ENCODE data around the gene PSMD13.
"Not testable (repeated sequence)": the region's sequence is repeated elsewhere in the genome, so short reads cannot be mapped to it uniquely, and the experiment has no call there.

The PSMD13 gene

GRCh38 chr11:220641-221215, 16.0 kb upstream of the PSMD13 start:
- DNase-seq: not testable (repeated sequence)

GRCh38 chr11:221539-221938, 15.2 kb upstream of the PSMD13 start:
- DNase-seq: no peak

- no peak for DNase-seq
Observed at GRCh38 chr11:221998-222789, 14.6 kb upstream of the PSMD13 start.

GRCh38 chr11:223026-223789, 13.6 kb upstream of the PSMD13 start:
- no peak for DNase-seq

- no peak for DNase-seq
Observed at GRCh38 chr11:223884-224283, 12.9 kb upstream of the PSMD13 start.

- DNase-seq: no peak
Observed at GRCh38 chr11:224424-224823, 12.4 kb upstream of the PSMD13 start.

GRCh38 chr11:225734-226453, 10.9 kb upstream of the PSMD13 start:
- no peak for DNase-seq

- no peak for DNase-seq
Observed at GRCh38 chr11:227824-228379, 8.9 kb upstream of the PSMD13 start.

- no peak for DNase-seq
Observed at GRCh38 chr11:230431-230830, 6.3 kb upstream of the PSMD13 start.

- DNase-seq: no peak
Observed at GRCh38 chr11:232783-233565, 3.8 kb upstream of the PSMD13 start.

GRCh38 chr11:235180-235579, 1.6 kb upstream of the PSMD13 start:
- DNase-seq: no peak

GRCh38 chr11:235609-235996, 1.2 kb upstream of the PSMD13 start:
- DNase-seq: peak; percentile 47

GRCh38 chr11:235997-236773, 591 bp upstream of the PSMD13 start, which contains the start of gene SIRT3:
TSS of gene SIRT3 (minus strand) at chr11:236342. CDS start at chr11:236328, 14 bp downstream.
- DNase-seq: peak; percentile 92

- DNase-seq: not testable (repeated sequence)
Observed at GRCh38 chr11:238346-238745, 1.6 kb downstream of the PSMD13 start.

- DNase-seq: no peak
Observed at GRCh38 chr11:240315-240714, 3.5 kb downstream of the PSMD13 start.

GRCh38 chr11:241634-242033, 4.9 kb downstream of the PSMD13 start:
- DNase-seq: no peak

GRCh38 chr11:244376-244775, 7.6 kb downstream of the PSMD13 start:
- DNase-seq: no peak

GRCh38 chr11:249062-249461, 12.3 kb downstream of the PSMD13 start:
- DNase-seq: no peak

- no peak for DNase-seq
Observed at GRCh38 chr11:250274-250673, 13.5 kb downstream of the PSMD13 start.

- DNase-seq: peak; percentile 73
Observed at GRCh38 chr11:250740-251299, 14.0 kb downstream of the PSMD13 start.

GRCh38 chr11:251550-251949, 14.8 kb downstream of the PSMD13 start:
- DNase-seq: no peak

All from activated CD4-positive, alpha-beta T cell treated with anti-CD3 and anti-CD28 coated beads, Interleukin-2, amount 50 U/mL, for 16 hours (primary cell).